Body of pancreas (tissue), 4 donors: Measurements from ENCODE around the gene LRPPRC. TPM values are rescaled to one million over a fixed set of nuclear protein-coding genes. Genes with fewer than 3 reads are reported as not detected.

ENCODE experiments used
- ATAC-seq: fragments of 150-250 bp; one replicate; pipeline ENCODE4 v1.9.1; 2016
- DNase-seq, 4 donors: peaks; one replicate each; pipeline ENCODE4 v3.0.0-alpha.2; 2019
- H3K27ac ChIP-seq, 4 donors: fragments of 200-600 bp; sonication (generic); 1 replicate in 3 of 4; 2 replicates in 1 of 4; pipeline versions ENCODE4 v1.5.1 to v1.6.1; 2016 to 2019; ENCODE audit warnings: mild to moderate bottlenecking in 1 of 4, mixed read lengths in 1 of 4, moderate library complexity in 1 of 4
- H3K27me3 ChIP-seq, 2 donors: fragments of 200-600 bp; sonication (generic); one replicate each; pipeline ENCODE4 v1.6.0; 2016; ENCODE audit warnings: mild to moderate bottlenecking in 1 of 2
- H3K36me3 ChIP-seq, 2 donors: fragments of 200-600 bp; sonication (generic); replicated peaks in 1 of 2; 2 replicates each; pipeline ENCODE4 v1.5.1; 2016; ENCODE audit warnings: low read depth in 2 of 2; ENCODE audit not compliant: insufficient read depth in 1 of 2
- H3K4me1 ChIP-seq: fragments of 200-600 bp; sonication (generic); one replicate; pipeline ENCODE4 v1.6.0; 2016
- H3K4me3 ChIP-seq, 2 donors: fragments of 200-600 bp; sonication (generic); 1 replicate in 1 of 2; 2 replicates in 1 of 2; pipeline ENCODE4 v1.5.1; 2016 to 2019
- H3K9me3 ChIP-seq, 3 donors: fragments of 200-600 bp; sonication (generic); 1 replicate in 2 of 3; 2 replicates in 1 of 3; pipeline ENCODE4 v1.5.1; 2016
- CTCF ChIP-seq, 7 experiments: fragments of 450-650 bp in 4 of 7; fragments of 200-600 bp in 3 of 7; sonication (generic) in 3 of 7; IDR thresholded peaks; one replicate each; pipeline ENCODE4 v1.5.1; 2016 to 2019; ENCODE audit warnings: antibody characterized with exemption in 7 of 7
- POLR2A ChIP-seq, 3 donors: fragments of 450-650 bp; IDR thresholded peaks; one replicate each; pipeline ENCODE4 v1.6.1; 2016; ENCODE audit warnings: antibody characterized with exemption in 3 of 3, mild to moderate bottlenecking in 2 of 3
- WGBS, 2 donors: methylation state at CpG; one replicate each; pipeline ENCODE4 v1.1.5; 2017; 5-methylcytosine and 5-hydroxymethylcytosine counted together
- intact Hi-C: fragments of 100-400 bp; cut with DNase I; formaldehyde crosslinking; loops from one replicate; pipeline ENCODE4 v1.15.1; 2023
- total RNA-seq, 2 donors: library from RNA; depleted of rRNA; stranded (reverse); fragments of >200 nt; gene quantifications; one replicate each; pipeline ENCODE4 v1.1.0, GENCODE V29; 2016

The LRPPRC gene
- total RNA-seq, 2 donors from 2014 or later = 33.5 to 50.8 TPM

GRCh38 chr2:43939695-43940256 is 56.0 kb downstream of the LRPPRC start:
- Histone ChIP-seq H3K27ac (no peak overlapping the region), H3K4me3 (no peak overlapping the region), H3K36me3 (peaks cover 0 to 11% of the 10 kb centered on the region in 2 donors), H3K9me3 (no peaks in the 10 kb centered on the region), H3K4me1 (no peaks in the 10 kb centered on the region), H3K27me3 (no peaks in the 10 kb centered on the region)
- ATAC-seq (no peak), DNase-seq (no peak)
- WGBS, 2 donors = 94% methylated on average over 6 of the region's 6 CpGs
- TF ChIP-seq CTCF (IDR thresholded peaks at IDR 0.05) = no peak
- TF ChIP-seq POLR2A (IDR thresholded peaks at IDR 0.05) = no peak
- intact Hi-C loops = no loop called here

- Histone ChIP-seq H3K4me3 (no peak overlapping the region), H3K27ac (no peak overlapping the region), H3K9me3 (no peaks in the 10 kb centered on the region), H3K36me3 (peaks cover 0 to 4% of the 10 kb centered on the region in 2 donors), H3K27me3 (no peaks in the 10 kb centered on the region), H3K4me1 (no peaks in the 10 kb centered on the region)
- ATAC-seq = no peak
- 55 to 63% methylated on average over 3 of the region's 3 CpGs for WGBS, 2 donors
- TF ChIP-seq CTCF (IDR thresholded peaks at IDR 0.05) = no peak
- TF ChIP-seq POLR2A (IDR thresholded peaks at IDR 0.05) = no peak
- DNase-seq = no peak
- intact Hi-C loops = no loop called here
Observed at GRCh38 chr2:43937269-43937820, 58.4 kb downstream of the LRPPRC start.

GRCh38 chr2:43934567-43934966 is 61.2 kb downstream of the LRPPRC start:
- no peak for ATAC-seq
- no peak for DNase-seq
- Histone ChIP-seq H3K27me3 (no peaks in the 10 kb centered on the region), H3K9me3 (no peaks in the 10 kb centered on the region), H3K4me1 (no peaks in the 10 kb centered on the region), H3K36me3 (peaks cover 0 to 2% of the 10 kb centered on the region in 2 donors), H3K27ac (no peak overlapping the region), H3K4me3 (no peak overlapping the region)
- TF ChIP-seq CTCF (IDR thresholded peaks at IDR 0.05) (no peak), POLR2A (IDR thresholded peaks at IDR 0.05) (no peak)
- intact Hi-C loops = no loop called here
- 84 to 86% methylated on average over 4 of the region's 4 CpGs for WGBS, 2 donors

- ATAC-seq = no peak
- intact Hi-C loops = no loop called here
- Histone ChIP-seq H3K36me3 (peaks cover 0 to 2% of the 10 kb centered on the region in 2 donors), H3K4me3 (no peak overlapping the region), H3K9me3 (no peaks in the 10 kb centered on the region), H3K27ac (no peak overlapping the region), H3K27me3 (no peaks in the 10 kb centered on the region), H3K4me1 (no peaks in the 10 kb centered on the region)
- DNase-seq = no peak
- TF ChIP-seq CTCF (IDR thresholded peaks at IDR 0.05) (no peak), POLR2A (IDR thresholded peaks at IDR 0.05) (no peak)
- WGBS, 2 donors = 89 to 97% methylated on average over 3 of the region's 3 CpGs
Observed at GRCh38 chr2:43931293-43931692, 64.5 kb downstream of the LRPPRC start.

- TF ChIP-seq CTCF (IDR thresholded peaks at IDR 0.05) (no peak), POLR2A (IDR thresholded peaks at IDR 0.05) (no peak)
- H3K9me3 ChIP-seq = no peaks in the 10 kb centered on the region
- WGBS, 2 donors = 86 to 93% methylated on average over 4 of the region's 4 CpGs
- no peaks in the 10 kb centered on the region for H3K27me3 ChIP-seq
- intact Hi-C loops = no loop called here
- no peak for DNase-seq
- H3K27ac ChIP-seq = no peak overlapping the region
- H3K4me1 ChIP-seq = no peaks in the 10 kb centered on the region
- H3K4me3 ChIP-seq = no peak overlapping the region
- ATAC-seq = no peak
- peaks cover 0 to 5% of the 10 kb centered on the region in 2 donors for H3K36me3 ChIP-seq
Observed at GRCh38 chr2:43927442-43927841, 68.3 kb downstream of the LRPPRC start.
